DND-41 (cell line): ENCODE data around the gene C16orf74.

Experiments
- ATAC-seq: fragments of 200-7000 bp; cut with Tn5 transposase; 3 replicates; pipeline ENCODE4 v1.9.1; 2021; ENCODE audit warnings: low read depth; ENCODE audit not compliant: insufficient read depth
- DNase-seq: peaks from one replicate; pipeline ENCODE4 v3.0.0-alpha.2; 2020
- H2AFZ ChIP-seq: 2 replicates; pipeline ENCODE4 v1.6.0; 2012; ENCODE audit warnings: low read depth, low read length
- H3K27ac ChIP-seq: 2 replicates; pipeline ENCODE4 v1.5.1; 2012; ENCODE audit warnings: low read length, inconsistent platforms
- H3K27me3 ChIP-seq: fragments of 200-600 bp; sonication (generic); 2 replicates; pipeline ENCODE4 v1.6.0; 2012; ENCODE audit warnings: low read length, mild to moderate bottlenecking, inconsistent platforms; ENCODE audit not compliant: insufficient read depth, poor library complexity
- H3K36me3 ChIP-seq: 2 replicates; pipeline ENCODE4 v1.5.1; 2012; ENCODE audit warnings: low read length, inconsistent platforms; ENCODE audit not compliant: insufficient read depth
- H3K4me1 ChIP-seq: 2 replicates; pipeline ENCODE4 v1.5.1; 2012; ENCODE audit warnings: mild to moderate bottlenecking, low read length; ENCODE audit not compliant: insufficient read depth
- H3K4me2 ChIP-seq: 2 replicates; pipeline ENCODE4 v1.6.0; 2012; ENCODE audit warnings: mild to moderate bottlenecking, moderate library complexity, low read length, inconsistent platforms; ENCODE audit not compliant: insufficient read depth
- H3K4me3 ChIP-seq, 2 experiments: fragments of 200-600 bp in 1 of 2; shearing (Covaris generic) in 1 of 2; 2 replicates each; pipeline ENCODE4 v1.5.1; 2012 to 2016; ENCODE audit warnings: inconsistent platforms in 2 of 2, low read length in 2 of 2, mild to moderate bottlenecking in 2 of 2, low read depth in 1 of 2, moderate library complexity in 1 of 2
- H3K79me2 ChIP-seq: 2 replicates; pipeline ENCODE4 v1.6.0; 2012; ENCODE audit warnings: low read length, inconsistent platforms; ENCODE audit not compliant: insufficient read depth
- H3K9ac ChIP-seq: 2 replicates; pipeline ENCODE4 v1.6.0; 2012; ENCODE audit warnings: low read depth, mild to moderate bottlenecking, inconsistent platforms, low read length, moderate library complexity
- H3K9me3 ChIP-seq: 2 replicates; pipeline ENCODE4 v1.5.1; 2012; ENCODE audit warnings: low read length, moderate library complexity, mild to moderate bottlenecking, inconsistent platforms; ENCODE audit not compliant: insufficient read depth, severe bottlenecking
- H4K20me1 ChIP-seq: 2 replicates; pipeline ENCODE4 v1.6.0; 2012; ENCODE audit warnings: low read length; ENCODE audit not compliant: insufficient read depth
- EZH2 ChIP-seq: IDR thresholded peaks from 3 replicates; pipeline ENCODE4 v1.6.1; 2012; ENCODE audit warnings: borderline replicate concordance, low read depth, mild to moderate bottlenecking, moderate library complexity, low read length, inconsistent platforms; ENCODE audit not compliant: severe bottlenecking
- TF ChIP-seq, protein P1 (sequence below): IDR thresholded peaks from 2 replicates; pipeline ENCODE4 v1.5.1; 2012; ENCODE audit warnings: borderline replicate concordance, low read length, moderate library complexity, mild to moderate bottlenecking; ENCODE audit not compliant: poor library complexity, severe bottlenecking; ENCODE audit errors: extremely low read depth

The C16orf74 gene

DNA sequence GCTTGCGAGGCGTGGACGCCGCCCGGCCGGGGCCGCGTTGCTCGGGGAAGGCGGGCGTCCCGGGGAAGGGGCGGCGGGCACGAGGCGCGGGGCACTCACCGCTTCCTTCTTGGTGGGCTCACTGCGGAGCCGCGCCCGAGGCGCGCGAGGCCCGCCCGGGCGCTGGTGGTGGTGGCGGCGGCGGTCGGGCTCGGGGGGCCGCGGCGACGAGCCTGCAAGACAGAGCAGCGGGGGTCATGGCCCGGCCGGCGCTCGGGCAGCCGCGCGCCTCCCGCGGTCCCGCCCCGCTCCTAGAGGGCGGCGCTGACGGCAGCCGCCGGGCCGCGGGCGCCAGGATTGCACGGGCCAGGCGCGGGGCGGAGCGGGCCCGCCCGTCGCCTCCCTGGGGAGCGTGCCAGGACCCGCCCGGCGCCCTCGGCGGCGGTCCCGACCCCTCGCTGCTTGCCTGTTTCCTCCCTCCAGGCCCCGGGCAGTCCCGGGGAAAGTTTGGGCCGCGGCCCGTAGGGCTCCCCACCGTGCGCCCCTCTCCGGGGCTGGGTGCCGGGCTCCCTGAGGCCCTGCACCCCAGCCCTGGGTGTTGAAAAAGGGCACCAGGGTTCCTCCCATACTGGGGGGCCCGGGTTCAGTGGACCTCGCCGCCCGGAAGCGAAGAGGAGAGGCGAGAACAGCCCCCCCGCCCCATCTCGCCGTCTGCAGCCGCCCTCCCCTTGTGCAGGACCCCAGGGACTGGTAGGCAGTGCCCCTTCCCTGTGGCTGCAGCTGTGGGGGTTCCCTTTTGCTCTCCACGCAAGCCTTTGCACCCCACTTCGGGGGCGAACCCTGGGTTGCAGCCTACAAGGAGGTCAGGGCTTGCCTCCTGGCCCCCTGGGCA lies at the start of gene C16orf74:
Gene C16orf74 (minus strand): TSS at position 270 of the 871 bp plus-strand sequence. CDS start 15,879 bp downstream, outside the sequence.
- Histone ChIP-seq H3K4me2 (peak within 1 kb of the TSS; percentile 66), H3K79me2 (no peaks in the 10 kb centered on the region), H3K9me3 (no peaks in the 10 kb centered on the region), H3K4me3 (peak within 1 kb of the TSS in 1 of 2 experiments; percentile 45; a peak in 2 of 4 replicates), H2AFZ (peak within 1 kb of the TSS; percentile 45), H3K36me3 (no peaks in the 10 kb centered on the region), H3K4me1 (peaks cover 11% of the 10 kb centered on the region), H3K27me3 (peaks cover 33% of the 10 kb centered on the region), H3K9ac (peak within 1 kb of the TSS; percentile 32; the same call in 1 of the 2 replicates), H4K20me1 (peaks cover 10% of the 10 kb centered on the region; the same call in 1 of the 2 replicates), H3K27ac (no peak within 1 kb of the TSS)
- ATAC-seq (peak; percentile 82), DNase-seq (peak; percentile 20)
- TF ChIP-seq, protein P1, sequence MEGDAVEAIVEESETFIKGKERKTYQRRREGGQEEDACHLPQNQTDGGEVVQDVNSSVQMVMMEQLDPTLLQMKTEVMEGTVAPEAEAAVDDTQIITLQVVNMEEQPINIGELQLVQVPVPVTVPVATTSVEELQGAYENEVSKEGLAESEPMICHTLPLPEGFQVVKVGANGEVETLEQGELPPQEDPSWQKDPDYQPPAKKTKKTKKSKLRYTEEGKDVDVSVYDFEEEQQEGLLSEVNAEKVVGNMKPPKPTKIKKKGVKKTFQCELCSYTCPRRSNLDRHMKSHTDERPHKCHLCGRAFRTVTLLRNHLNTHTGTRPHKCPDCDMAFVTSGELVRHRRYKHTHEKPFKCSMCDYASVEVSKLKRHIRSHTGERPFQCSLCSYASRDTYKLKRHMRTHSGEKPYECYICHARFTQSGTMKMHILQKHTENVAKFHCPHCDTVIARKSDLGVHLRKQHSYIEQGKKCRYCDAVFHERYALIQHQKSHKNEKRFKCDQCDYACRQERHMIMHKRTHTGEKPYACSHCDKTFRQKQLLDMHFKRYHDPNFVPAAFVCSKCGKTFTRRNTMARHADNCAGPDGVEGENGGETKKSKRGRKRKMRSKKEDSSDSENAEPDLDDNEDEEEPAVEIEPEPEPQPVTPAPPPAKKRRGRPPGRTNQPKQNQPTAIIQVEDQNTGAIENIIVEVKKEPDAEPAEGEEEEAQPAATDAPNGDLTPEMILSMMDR: no peak
- TF ChIP-seq EZH2: peak; percentile 62

DNA sequence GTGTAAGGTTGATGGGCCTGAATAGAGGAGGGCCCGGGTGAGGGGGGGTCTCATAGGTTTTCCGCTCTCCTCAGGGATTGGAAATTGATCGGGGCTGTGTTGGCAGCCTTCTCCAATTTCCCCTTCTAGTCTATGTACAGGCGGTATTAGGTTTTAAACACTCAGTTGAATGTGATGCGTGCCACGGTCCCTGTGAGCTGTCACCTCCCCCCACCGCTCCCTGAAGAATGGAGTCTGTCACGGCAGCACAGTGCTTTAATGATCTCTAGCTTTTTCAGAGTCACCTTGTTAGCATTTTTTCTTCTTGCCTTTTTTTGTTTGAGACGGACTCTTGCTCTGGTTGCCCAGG lies 49.4 kb upstream of the C16orf74 start:
- H3K27ac ChIP-seq: peak overlapping the region; percentile 76
- H2AFZ ChIP-seq: peak overlapping the region; percentile 78; the same call in 1 of the 2 replicates
- DNase-seq: no peak
- peaks cover 66% of the 10 kb centered on the region for H4K20me1 ChIP-seq
- TF ChIP-seq EZH2: no peak
- ATAC-seq: no peak
- H3K9ac ChIP-seq: peak overlapping the region; percentile 97
- H3K36me3 ChIP-seq: peaks cover 68% of the 10 kb centered on the region
- peak overlapping the region; percentile 75 to 79 for H3K4me3 ChIP-seq
- H3K27me3 ChIP-seq: no peaks in the 10 kb centered on the region
- peaks cover 54% of the 10 kb centered on the region for H3K4me1 ChIP-seq
- H3K4me2 ChIP-seq: peak overlapping the region; percentile 93
- H3K9me3 ChIP-seq: no peaks in the 10 kb centered on the region
- peaks cover 78% of the 10 kb centered on the region for H3K79me2 ChIP-seq

DNA sequence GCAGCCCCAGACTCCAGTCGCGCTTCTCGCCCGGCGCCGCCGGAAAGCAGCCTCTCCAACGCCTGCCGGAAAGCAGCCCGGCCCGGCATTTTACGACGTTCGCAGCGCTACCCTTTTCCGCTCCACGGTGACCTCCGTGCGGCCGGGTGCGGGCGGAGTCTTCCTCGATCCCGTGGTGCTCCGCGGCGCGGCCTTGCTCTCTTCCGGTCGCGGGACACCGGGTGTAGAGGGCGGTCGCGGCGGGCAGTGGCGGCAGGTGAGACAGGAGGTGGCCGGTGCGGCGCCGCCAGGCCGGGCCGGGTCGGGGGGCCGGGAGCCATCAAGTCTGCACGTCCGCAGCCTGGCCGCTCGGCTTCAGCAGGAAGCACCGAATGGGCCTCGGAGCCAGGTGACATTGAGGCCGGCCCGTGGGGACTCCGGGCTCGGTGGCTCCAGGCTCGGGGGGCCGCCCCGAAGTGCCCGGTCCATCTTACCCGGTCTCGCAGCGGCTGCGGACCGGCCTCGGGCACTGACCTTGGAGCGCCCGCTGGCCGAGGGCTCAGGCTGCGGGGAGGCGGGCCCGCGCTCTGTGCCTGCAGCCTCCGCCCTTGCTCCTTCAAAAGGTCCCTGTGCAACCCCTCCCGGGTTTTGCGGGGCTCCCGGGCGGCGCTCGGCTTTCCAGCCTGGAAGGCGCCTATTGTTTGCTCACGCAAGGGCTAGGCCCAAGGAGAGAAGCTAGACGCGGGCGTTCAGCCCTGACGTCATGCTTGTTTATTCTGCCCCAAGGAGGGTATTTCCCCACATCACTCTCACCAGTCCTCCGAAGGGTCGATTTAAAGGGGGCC lies 48.8 kb upstream of the C16orf74 start, which contains the start of the genes COX4I1 and EMC8:
Gene COX4I1 (plus strand): TSS at position 199 of the 824 bp plus-strand sequence. CDS start 1,511 bp downstream, outside the sequence.
Gene EMC8 (minus strand): TSS at position 48 of the 824 bp plus-strand sequence. CDS start 249 bp downstream, outside the sequence.
- Histone ChIP-seq H3K36me3 (peaks cover 68% of the 10 kb centered on the region), H3K79me2 (peaks cover 84% of the 10 kb centered on the region)

More for the DNA sequence above, 48.8 kb upstream of the C16orf74 start, which contains the start of the genes COX4I1 and EMC8:
- ATAC-seq (peak; percentile 93), DNase-seq (peak; percentile 94)
- Histone ChIP-seq H2AFZ (peak within 1 kb of the TSS; percentile 78), H3K4me2 (peak within 1 kb of the TSS; percentile 93), H3K9ac (peak within 1 kb of the TSS; percentile 97), H4K20me1 (peaks cover 69% of the 10 kb centered on the region), H3K27ac (peak within 1 kb of the TSS; percentile 76), H3K9me3 (no peaks in the 10 kb centered on the region), H3K27me3 (no peaks in the 10 kb centered on the region), H3K4me1 (peaks cover 54% of the 10 kb centered on the region), H3K4me3 (peak within 1 kb of the TSS; percentile 75 to 79)
- TF ChIP-seq, protein P1: peak; percentile 4
- no peak for TF ChIP-seq EZH2
